ENCODE measurements around the gene DPYSL3. TPM values are rescaled to one million over a fixed set of nuclear protein-coding genes. Genes with fewer than 3 reads are reported as not detected.

The DPYSL3 gene
- total and polyA plus RNA-seq, 2 experiments from 2014 or later: 9.2 to 42.8 TPM

- no peaks in the 10 kb centered on the region for H3K36me3 ChIP-seq (ENCODE audit: low read depth)
- H3K79me2 ChIP-seq (ENCODE audit: insufficient read depth): no peaks in the 10 kb centered on the region
- H3K4me3 ChIP-seq: no peak overlapping the region
- H3K9me2 ChIP-seq (ENCODE audit: insufficient read depth): no peaks in the 10 kb centered on the region
- TF ChIP-seq EZH2 (IDR thresholded peaks at IDR 0.05; ENCODE audit: insufficient read depth, poor library complexity, severe bottlenecking): no peak
- no peak for TF ChIP-seq EZH2phosphoT487 (IDR thresholded peaks at IDR 0.05; ENCODE audit: insufficient read depth, low read depth)
- no peaks in the 10 kb centered on the region for H4K20me1 ChIP-seq (ENCODE audit: insufficient read depth)
- in situ Hi-C loops (cut with MboI): no loop called here
- no peak overlapping the region for H2AFZ ChIP-seq
- no peak overlapping the region for H3K4me2 ChIP-seq (ENCODE audit: unreplicated experiment)
- no peaks in the 10 kb centered on the region for H3K27me3 ChIP-seq (replicated peaks; ENCODE audit: insufficient read depth)
- H3K9me3 ChIP-seq (ENCODE audit: low read depth): no peaks in the 10 kb centered on the region
- peaks cover 3% of the 10 kb centered on the region for H3F3A ChIP-seq (ENCODE audit: insufficient read depth)
- no peaks in the 10 kb centered on the region; the same call in 1 of the 2 replicates for H3K4me1 ChIP-seq (ENCODE audit: insufficient read depth)
- H3K9ac ChIP-seq: no peak overlapping the region
- 72 to 80% methylated on average over 7 of the region's 7 CpGs for WGBS, 2 experiments (ENCODE audit: low coverage in 1 of 2, low lambda C conversion rate in 2 of 2, missing lambda C conversion rate in 2 of 2)
- no peak overlapping the region for H3K27ac ChIP-seq
- no peak for DNase-seq
Observed at GRCh38 chr5:147388184-147389108, 121.4 kb downstream of the DPYSL3 start.

GRCh38 chr5:147387109-147387508 is 122.8 kb downstream of the DPYSL3 start:
- TF ChIP-seq EZH2phosphoT487 (IDR thresholded peaks at IDR 0.05; ENCODE audit: insufficient read depth, low read depth) (no peak), EZH2 (IDR thresholded peaks at IDR 0.05; ENCODE audit: insufficient read depth, poor library complexity, severe bottlenecking) (no peak)
- Histone ChIP-seq H3K9me2 (ENCODE audit: insufficient read depth) (no peaks in the 10 kb centered on the region), H3K9ac (no peak overlapping the region), H3K4me1 (ENCODE audit: insufficient read depth) (no peaks in the 10 kb centered on the region; the same call in 1 of the 2 replicates), H3K36me3 (ENCODE audit: low read depth) (no peaks in the 10 kb centered on the region), H3K27me3 (replicated peaks; ENCODE audit: insufficient read depth) (no peaks in the 10 kb centered on the region), H3K4me3 (no peak overlapping the region), H3K9me3 (ENCODE audit: low read depth) (no peaks in the 10 kb centered on the region), H3F3A (ENCODE audit: insufficient read depth) (peaks cover 3% of the 10 kb centered on the region), H3K27ac (no peak overlapping the region), H3K79me2 (ENCODE audit: insufficient read depth) (no peaks in the 10 kb centered on the region), H4K20me1 (ENCODE audit: insufficient read depth) (no peaks in the 10 kb centered on the region), H3K4me2 (ENCODE audit: unreplicated experiment) (no peak overlapping the region), H2AFZ (no peak overlapping the region)
- in situ Hi-C loops (cut with MboI): no loop called here
- DNase-seq: no peak
- WGBS, 2 experiments (ENCODE audit: low coverage in 1 of 2, low lambda C conversion rate in 2 of 2, missing lambda C conversion rate in 2 of 2): 67 to 69% methylated on average over 4 of the region's 4 CpGs

DNA sequence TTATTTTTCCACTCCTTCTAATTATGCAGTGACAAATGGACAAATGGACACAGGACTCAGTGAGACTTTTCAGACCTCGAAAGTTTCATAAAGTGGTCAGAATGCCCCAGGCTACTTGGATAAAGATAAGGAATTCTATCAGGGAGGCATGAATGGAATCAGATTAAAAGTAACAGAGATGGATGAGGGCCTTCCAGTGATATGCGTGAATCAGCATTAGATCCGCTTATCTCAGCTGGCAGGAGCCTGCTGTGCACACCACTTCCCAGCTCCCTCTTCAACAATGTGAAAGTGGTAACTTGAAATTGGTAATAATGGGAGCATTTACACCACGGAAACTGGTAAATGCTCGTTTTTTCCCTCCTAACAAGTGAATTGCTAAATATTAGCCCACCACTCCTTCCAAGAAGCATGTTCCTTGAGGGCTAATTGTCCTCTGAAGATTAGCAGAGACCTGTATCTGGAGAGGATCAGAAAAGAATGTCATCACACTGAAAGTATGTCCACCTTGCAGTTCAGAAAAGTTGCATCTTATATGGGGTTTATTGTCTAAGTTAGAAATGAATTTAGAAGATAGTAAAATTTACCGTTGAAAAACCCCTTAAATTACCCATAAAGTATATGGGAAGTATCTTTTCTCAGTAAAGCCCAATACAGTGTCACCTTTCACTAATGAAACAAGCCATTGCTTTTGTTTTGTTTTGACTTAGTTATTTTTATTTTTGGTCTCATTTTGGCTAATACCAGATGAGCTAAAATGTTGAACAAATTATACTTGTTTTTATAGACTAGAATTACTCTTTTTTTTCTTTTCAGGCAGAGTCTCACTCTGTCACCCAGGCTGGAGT is 125.3 kb downstream of the DPYSL3 start:
- TF ChIP-seq EZH2phosphoT487 (IDR thresholded peaks at IDR 0.05; ENCODE audit: insufficient read depth, low read depth) (no peak), EZH2 (IDR thresholded peaks at IDR 0.05; ENCODE audit: insufficient read depth, poor library complexity, severe bottlenecking) (no peak)
- no peaks in the 10 kb centered on the region for H3K9me3 ChIP-seq (ENCODE audit: low read depth)
- H3K4me2 ChIP-seq (ENCODE audit: unreplicated experiment): no peak overlapping the region
- H3K9ac ChIP-seq: no peak overlapping the region
- no peak overlapping the region for H3K4me3 ChIP-seq
- no peak for DNase-seq
- in situ Hi-C loops (cut with MboI): no loop called here
- H3K4me1 ChIP-seq (ENCODE audit: insufficient read depth): no peaks in the 10 kb centered on the region; the same call in 1 of the 2 replicates
- no peaks in the 10 kb centered on the region for H3F3A ChIP-seq (ENCODE audit: insufficient read depth)
- no peaks in the 10 kb centered on the region for H3K27me3 ChIP-seq (replicated peaks; ENCODE audit: insufficient read depth)
- H3K36me3 ChIP-seq (ENCODE audit: low read depth): no peaks in the 10 kb centered on the region
- no peak overlapping the region for H2AFZ ChIP-seq
- no peaks in the 10 kb centered on the region for H3K79me2 ChIP-seq (ENCODE audit: insufficient read depth)
- no peaks in the 10 kb centered on the region for H4K20me1 ChIP-seq (ENCODE audit: insufficient read depth)
- 85% methylated on average over 6 of the region's 6 CpGs for WGBS, 2 experiments (ENCODE audit: low coverage in 1 of 2, low lambda C conversion rate in 2 of 2, missing lambda C conversion rate in 2 of 2)
- H3K9me2 ChIP-seq (ENCODE audit: insufficient read depth): no peaks in the 10 kb centered on the region
- no peak overlapping the region for H3K27ac ChIP-seq

DNA sequence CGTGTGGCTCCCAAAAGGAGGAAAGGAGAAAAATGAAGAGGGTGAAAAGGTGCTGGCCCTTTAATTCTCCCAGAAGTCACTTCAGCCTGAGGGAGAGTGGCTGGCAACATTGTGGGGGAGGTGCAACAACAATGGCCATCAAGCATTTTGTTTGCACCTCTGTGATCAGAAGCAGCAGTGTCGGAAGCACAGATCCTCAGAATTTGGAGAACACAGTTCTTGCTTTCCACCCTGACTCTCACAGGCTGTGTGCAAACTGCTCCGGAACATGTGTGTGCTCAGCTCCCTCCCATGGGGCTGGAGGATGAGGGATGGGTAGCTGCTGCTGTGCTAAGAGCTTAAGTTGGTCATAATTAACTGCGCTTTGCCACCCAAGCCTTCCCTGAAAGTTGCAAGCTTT is 127.1 kb downstream of the DPYSL3 start:
- Histone ChIP-seq H3K4me2 (ENCODE audit: unreplicated experiment) (peak overlapping the region; percentile 79), H3K9me2 (ENCODE audit: insufficient read depth) (no peaks in the 10 kb centered on the region), H3K79me2 (ENCODE audit: insufficient read depth) (no peaks in the 10 kb centered on the region), H2AFZ (peak overlapping the region; percentile 94), H3F3A (ENCODE audit: insufficient read depth) (no peaks in the 10 kb centered on the region), H3K4me1 (ENCODE audit: insufficient read depth) (no peaks in the 10 kb centered on the region; the same call in 1 of the 2 replicates), H4K20me1 (ENCODE audit: insufficient read depth) (no peaks in the 10 kb centered on the region), H3K36me3 (ENCODE audit: low read depth) (no peaks in the 10 kb centered on the region), H3K27ac (peak overlapping the region; percentile 56), H3K4me3 (peak overlapping the region; percentile 79), H3K9me3 (ENCODE audit: low read depth) (no peaks in the 10 kb centered on the region), H3K27me3 (replicated peaks; ENCODE audit: insufficient read depth) (no peaks in the 10 kb centered on the region), H3K9ac (peak overlapping the region; percentile 79)
- TF ChIP-seq EZH2phosphoT487 (IDR thresholded peaks at IDR 0.05; ENCODE audit: insufficient read depth, low read depth) (no peak), EZH2 (IDR thresholded peaks at IDR 0.05; ENCODE audit: insufficient read depth, poor library complexity, severe bottlenecking) (no peak)
- WGBS, 2 experiments (ENCODE audit: low coverage in 1 of 2, low lambda C conversion rate in 2 of 2, missing lambda C conversion rate in 2 of 2): 27 to 29% methylated on average over 4 of the region's 4 CpGs
- in situ Hi-C loops (cut with MboI): no loop called here
- peak; percentile 66 for DNase-seq
